ENCODE measurements around the gene UBR4. TPM values are rescaled to one million over a fixed set of nuclear protein-coding genes. Genes with fewer than 3 reads are reported as not detected.

UBR4 gene
- polyA plus RNA-seq, 6 donors from 2014 or later = 3.5 to 25.2 (median 15.5) TPM

- Mint-ChIP-seq H3K36me3 (peaks cover 39 to 47% of the 10 kb centered on the region in 2 donors), H3K4me1 (no peaks in the 10 kb centered on the region), H3K27me3 (no peaks in the 10 kb centered on the region), H3K27ac (peak overlapping the region in 1 of 6 donors; percentile 57), H3K9me3 (peaks cover 0 to 6% (median 0%) of the 10 kb centered on the region in 7 donors), H3K4me3 (no peak overlapping the region)
- ATAC-seq (ENCODE audit: low read depth in 2 of 2) (no peak), DNase-seq (no peak)
Measured at GRCh38 chr1:19138958-19139581, 71.0 kb downstream of the UBR4 start.

DNA sequence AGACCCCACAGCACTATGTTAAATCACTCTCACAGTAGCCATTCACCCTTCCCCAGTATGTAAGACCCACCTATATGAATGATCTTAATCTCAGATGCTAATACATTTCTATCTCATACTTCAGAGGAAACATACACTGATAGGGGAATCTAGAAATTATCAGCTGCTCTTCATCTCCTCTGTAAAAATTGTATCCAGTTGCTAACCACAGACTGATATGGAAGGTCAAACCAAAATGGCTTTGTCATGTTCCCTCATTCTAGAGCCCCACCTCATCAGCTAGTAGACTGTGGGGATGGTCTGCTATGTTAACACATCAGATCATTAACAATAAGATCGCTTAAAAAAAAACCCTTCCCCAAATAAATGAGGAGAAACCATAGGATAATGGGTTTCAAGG lies 71.7 kb downstream of the UBR4 start:
- Mint-ChIP-seq H3K9me3 (peaks cover 0 to 9% (median 2%) of the 10 kb centered on the region in 7 donors), H3K27ac (peak overlapping the region in 1 of 6 donors; percentile 57), H3K27me3 (no peaks in the 10 kb centered on the region), H3K4me1 (no peaks in the 10 kb centered on the region), H3K36me3 (peaks cover 40 to 47% of the 10 kb centered on the region in 2 donors), H3K4me3 (no peak overlapping the region)
- no peak for DNase-seq
- no peak for ATAC-seq (ENCODE audit: low read depth in 2 of 2)

- H3K36me3 Mint-ChIP-seq = peaks cover 47 to 50% of the 10 kb centered on the region in 2 donors
- H3K27ac Mint-ChIP-seq = no peak overlapping the region
- peaks cover 0 to 14% (median 5%) of the 10 kb centered on the region in 7 donors for H3K9me3 Mint-ChIP-seq
- no peak for ATAC-seq (ENCODE audit: low read depth in 2 of 2)
- no peaks in the 10 kb centered on the region for H3K4me1 Mint-ChIP-seq
- no peak overlapping the region for H3K4me3 Mint-ChIP-seq
- no peak for DNase-seq
- no peaks in the 10 kb centered on the region for H3K27me3 Mint-ChIP-seq
Measured at GRCh38 chr1:19137158-19137557, 72.9 kb downstream of the UBR4 start.

GRCh38 chr1:19133360-19133759 lies 76.7 kb downstream of the UBR4 start:
- H3K9me3 Mint-ChIP-seq = peaks cover 0 to 14% (median 5%) of the 10 kb centered on the region in 7 donors
- peaks cover 54 to 58% of the 10 kb centered on the region in 2 donors for H3K36me3 Mint-ChIP-seq
- H3K4me1 Mint-ChIP-seq = peaks cover 0 to 4% (median 0%) of the 10 kb centered on the region in 3 donors
- ATAC-seq (ENCODE audit: low read depth in 2 of 2) = no peak
- no peaks in the 10 kb centered on the region for H3K27me3 Mint-ChIP-seq
- no peak overlapping the region for H3K4me3 Mint-ChIP-seq
- no peak for DNase-seq
- peak overlapping the region in 1 of 6 donors; percentile 30 for H3K27ac Mint-ChIP-seq

- Mint-ChIP-seq H3K4me1 (peaks cover 0 to 4% (median 0%) of the 10 kb centered on the region in 3 donors), H3K36me3 (peaks cover 39 to 49% of the 10 kb centered on the region in 2 donors), H3K27me3 (no peaks in the 10 kb centered on the region), H3K27ac (peak overlapping the region in 1 of 6 donors; percentile 57), H3K9me3 (peaks cover 0 to 14% (median 5%) of the 10 kb centered on the region in 7 donors), H3K4me3 (no peak overlapping the region)
- no peak for DNase-seq
- no peak for ATAC-seq (ENCODE audit: low read depth in 2 of 2)
Measured at GRCh38 chr1:19130468-19130867, 79.6 kb downstream of the UBR4 start.

- ATAC-seq (ENCODE audit: low read depth in 2 of 2) (no peak), DNase-seq (no peak)
- no peaks in the 10 kb centered on the region for H3K27me3 Mint-ChIP-seq
- H3K9me3 Mint-ChIP-seq = peaks cover 0 to 11% (median 5%) of the 10 kb centered on the region in 7 donors
- H3K4me1 Mint-ChIP-seq = peaks cover 3 to 9% (median 5%) of the 10 kb centered on the region in 3 donors
- H3K36me3 Mint-ChIP-seq = peaks cover 40 to 48% of the 10 kb centered on the region in 2 donors
- peak overlapping the region in 1 of 6 donors; percentile 78 for H3K27ac Mint-ChIP-seq
- H3K4me3 Mint-ChIP-seq = no peak overlapping the region
Measured at GRCh38 chr1:19128968-19129514, 81.0 kb downstream of the UBR4 start.

DNA sequence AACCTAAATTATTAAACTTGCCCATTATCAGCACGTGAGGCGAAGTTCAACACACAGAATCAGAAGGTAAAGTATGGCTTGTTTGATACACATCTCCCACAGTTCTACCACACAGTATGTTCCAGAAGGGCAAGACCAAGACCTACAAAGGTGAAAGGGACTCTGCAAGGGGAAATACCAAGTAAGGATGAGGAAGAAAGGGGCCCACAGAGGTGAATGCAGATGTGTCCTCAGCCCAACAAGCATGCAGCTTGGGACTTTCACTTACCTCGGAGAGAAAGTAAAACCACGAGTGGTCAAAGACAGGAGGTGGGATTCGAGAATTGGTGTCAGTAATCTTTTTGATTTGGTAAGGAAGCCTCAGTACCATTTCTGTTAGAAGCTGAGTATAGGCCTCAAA lies 85.8 kb downstream of the UBR4 start:
- DNase-seq (no peak), ATAC-seq (ENCODE audit: low read depth in 2 of 2) (no peak)
- peak overlapping the region in 4 of 6 donors; percentile 2 to 72 (median 71) for H3K27ac Mint-ChIP-seq
- no peak overlapping the region for H3K4me3 Mint-ChIP-seq
- H3K36me3 Mint-ChIP-seq = peaks cover 54 to 57% of the 10 kb centered on the region in 2 donors
- peaks cover 4 to 8% (median 7%) of the 10 kb centered on the region in 3 donors for H3K4me1 Mint-ChIP-seq
- H3K27me3 Mint-ChIP-seq = no peaks in the 10 kb centered on the region
- no peaks in the 10 kb centered on the region for H3K9me3 Mint-ChIP-seq

DNA sequence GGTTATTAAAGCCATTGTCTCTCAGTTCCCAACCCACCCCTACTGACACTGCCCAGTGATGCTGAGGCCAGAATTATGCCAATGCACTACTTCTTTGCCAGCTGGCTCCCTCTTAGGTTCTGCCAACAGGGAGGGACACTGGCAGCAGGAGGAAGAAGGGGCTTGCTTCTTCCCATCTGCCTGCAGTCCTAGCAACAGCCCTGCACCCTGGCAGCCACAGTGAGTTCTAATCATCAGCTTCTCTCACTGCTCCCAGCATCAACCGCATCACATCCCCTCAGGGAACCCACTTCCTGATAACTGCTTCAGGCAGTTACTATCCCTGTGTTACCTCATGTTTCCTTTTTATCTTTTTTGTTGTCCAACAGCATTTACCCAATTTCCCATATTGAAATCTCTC lies 86.2 kb downstream of the UBR4 start:
- no peak overlapping the region for H3K4me3 Mint-ChIP-seq
- ATAC-seq (ENCODE audit: low read depth in 2 of 2) (no peak), DNase-seq (no peak)
- H3K9me3 Mint-ChIP-seq = no peaks in the 10 kb centered on the region
- peaks cover 57 to 58% of the 10 kb centered on the region in 2 donors for H3K36me3 Mint-ChIP-seq
- H3K27ac Mint-ChIP-seq = peak overlapping the region in 2 of 6 donors; percentile 72
- H3K4me1 Mint-ChIP-seq = peaks cover 4 to 8% (median 7%) of the 10 kb centered on the region in 3 donors
- no peaks in the 10 kb centered on the region for H3K27me3 Mint-ChIP-seq

DNA sequence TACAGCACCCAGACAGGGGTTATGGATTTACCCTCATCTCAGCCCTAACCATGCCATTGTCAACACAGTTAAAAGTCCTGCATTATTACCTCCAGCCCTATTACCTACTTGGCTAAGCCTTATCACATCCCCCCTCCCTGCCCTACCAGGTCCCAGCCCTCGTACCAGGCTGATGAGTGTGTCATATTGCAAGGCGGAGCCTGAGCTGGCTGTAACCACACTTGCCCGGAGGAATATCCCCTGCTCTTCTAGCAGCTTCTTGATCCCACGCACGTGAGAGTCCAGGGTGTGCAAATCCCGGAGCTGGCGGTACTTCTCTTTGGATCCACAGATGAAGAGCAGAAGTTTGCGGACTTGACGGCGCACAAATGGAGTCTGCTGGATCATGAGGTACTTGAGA lies 87.4 kb downstream of the UBR4 start:
- no peak overlapping the region for H3K27ac Mint-ChIP-seq
- H3K27me3 Mint-ChIP-seq = no peaks in the 10 kb centered on the region
- peaks cover 4 to 8% (median 7%) of the 10 kb centered on the region in 3 donors for H3K4me1 Mint-ChIP-seq
- peaks cover 52 to 62% of the 10 kb centered on the region in 2 donors for H3K36me3 Mint-ChIP-seq
- no peak overlapping the region for H3K4me3 Mint-ChIP-seq
- ATAC-seq (ENCODE audit: low read depth in 2 of 2) (no peak), DNase-seq (no peak)
- H3K9me3 Mint-ChIP-seq = no peaks in the 10 kb centered on the region

GRCh38 chr1:19121192-19121591 lies 88.9 kb downstream of the UBR4 start:
- peak overlapping the region in 1 of 6 donors; percentile 72 for H3K27ac Mint-ChIP-seq

GRCh38 chr1:19120070-19120469 lies 90.0 kb downstream of the UBR4 start:
- no peak overlapping the region for H3K4me3 Mint-ChIP-seq
- H3K27me3 Mint-ChIP-seq = no peaks in the 10 kb centered on the region
- H3K9me3 Mint-ChIP-seq = no peaks in the 10 kb centered on the region
- no peak overlapping the region for H3K27ac Mint-ChIP-seq
- peaks cover 41 to 56% of the 10 kb centered on the region in 2 donors for H3K36me3 Mint-ChIP-seq
- DNase-seq (no peak), ATAC-seq (ENCODE audit: low read depth in 2 of 2) (no peak)
- peaks cover 4 to 8% (median 7%) of the 10 kb centered on the region in 3 donors for H3K4me1 Mint-ChIP-seq

More at GRCh38 chr1:19121192-19121591, 88.9 kb downstream of the UBR4 start:
- Mint-ChIP-seq H3K4me3 (no peak overlapping the region), H3K4me1 (peaks cover 4 to 8% (median 7%) of the 10 kb centered on the region in 3 donors), H3K27me3 (no peaks in the 10 kb centered on the region), H3K9me3 (no peaks in the 10 kb centered on the region), H3K36me3 (peaks cover 47 to 55% of the 10 kb centered on the region in 2 donors)
- ATAC-seq (ENCODE audit: low read depth in 2 of 2) (no peak), DNase-seq (no peak)

- ATAC-seq (ENCODE audit: low read depth in 2 of 2) (no peak), DNase-seq (no peak)
- Mint-ChIP-seq H3K9me3 (no peaks in the 10 kb centered on the region), H3K27ac (peak overlapping the region in 1 of 6 donors; percentile 17), H3K36me3 (peaks cover 22 to 46% of the 10 kb centered on the region in 2 donors), H3K4me1 (no peaks in the 10 kb centered on the region), H3K27me3 (no peaks in the 10 kb centered on the region), H3K4me3 (no peak overlapping the region)
Measured at GRCh38 chr1:19115082-19115808, 94.8 kb downstream of the UBR4 start.

DNA sequence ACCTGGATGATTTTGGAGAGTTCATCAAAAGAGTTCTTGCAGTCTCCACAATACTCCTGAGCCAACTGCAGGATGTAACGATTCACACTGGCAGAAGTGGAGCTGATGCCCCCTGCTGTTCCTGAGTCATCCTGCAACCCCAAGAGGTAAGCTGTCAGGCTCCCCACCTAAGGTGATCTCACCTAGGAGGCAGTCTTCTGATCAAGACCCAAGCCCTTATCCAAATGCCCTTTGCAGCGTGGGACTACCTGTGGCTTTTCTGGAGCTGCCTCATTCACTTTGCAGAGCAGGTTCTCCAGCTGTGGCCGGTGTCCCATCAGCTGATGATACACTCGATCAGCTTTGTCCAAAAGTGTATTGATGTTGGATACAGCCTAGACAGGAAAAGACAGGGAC lies 96.4 kb downstream of the UBR4 start:
- DNase-seq = peak; percentile 3
- no peak overlapping the region for H3K4me3 Mint-ChIP-seq
- peaks cover 13 to 35% of the 10 kb centered on the region in 2 donors for H3K36me3 Mint-ChIP-seq
- no peak overlapping the region for H3K27ac Mint-ChIP-seq
- ATAC-seq (ENCODE audit: low read depth in 2 of 2) = peak in 1 of 2 donors; percentile 39
- H3K4me1 Mint-ChIP-seq = no peaks in the 10 kb centered on the region
- H3K9me3 Mint-ChIP-seq = no peaks in the 10 kb centered on the region
- H3K27me3 Mint-ChIP-seq = no peaks in the 10 kb centered on the region
